ENCODE measurements around the gene IL36RN. TPM values are rescaled to one million over a fixed set of nuclear protein-coding genes. Genes with fewer than 3 reads are reported as not detected.

Gene IL36RN
- total RNA-seq, 6 experiments from 2014 or later = not detected

DNA sequence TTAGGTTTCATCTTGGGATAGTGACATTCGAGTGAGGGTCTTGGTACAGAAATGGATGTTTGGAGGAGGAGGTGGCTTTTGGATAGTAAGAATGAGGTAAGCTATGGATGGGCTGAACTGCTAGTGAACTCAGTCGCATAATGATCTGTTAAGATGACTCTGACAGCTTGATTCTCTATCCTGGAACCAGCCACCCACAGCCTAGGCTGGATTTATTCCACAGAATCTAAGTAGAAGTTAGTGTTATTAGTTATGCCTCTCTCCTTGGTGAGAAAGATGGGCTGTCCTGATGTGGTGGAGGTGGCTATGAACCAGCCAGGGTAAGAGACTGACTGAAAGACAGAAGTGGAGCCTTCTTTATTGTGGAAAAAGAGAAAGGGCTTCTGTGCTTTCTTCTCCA, 31.3 kb upstream of the IL36RN start:
- Histone ChIP-seq H3K27ac (no peak overlapping the region), H3K36me3 (no peaks in the 10 kb centered on the region), H3K9me3 (no peaks in the 10 kb centered on the region), H3K27me3 (no peaks in the 10 kb centered on the region), H3K4me3 (no peak overlapping the region), H3K4me1 (no peaks in the 10 kb centered on the region)
- DNase-seq = no peak
- 48% methylated on average over 2 of the region's 2 CpGs for WGBS (ENCODE audit: insufficient coverage, low coverage, low lambda C conversion rate, missing lambda C conversion rate)
- intact Hi-C loops (cut with DNase I) = no loop called here
- no peak for ATAC-seq
- no peak for TF ChIP-seq POLR2A (IDR thresholded peaks at IDR 0.05)
- TF ChIP-seq, protein P1, sequence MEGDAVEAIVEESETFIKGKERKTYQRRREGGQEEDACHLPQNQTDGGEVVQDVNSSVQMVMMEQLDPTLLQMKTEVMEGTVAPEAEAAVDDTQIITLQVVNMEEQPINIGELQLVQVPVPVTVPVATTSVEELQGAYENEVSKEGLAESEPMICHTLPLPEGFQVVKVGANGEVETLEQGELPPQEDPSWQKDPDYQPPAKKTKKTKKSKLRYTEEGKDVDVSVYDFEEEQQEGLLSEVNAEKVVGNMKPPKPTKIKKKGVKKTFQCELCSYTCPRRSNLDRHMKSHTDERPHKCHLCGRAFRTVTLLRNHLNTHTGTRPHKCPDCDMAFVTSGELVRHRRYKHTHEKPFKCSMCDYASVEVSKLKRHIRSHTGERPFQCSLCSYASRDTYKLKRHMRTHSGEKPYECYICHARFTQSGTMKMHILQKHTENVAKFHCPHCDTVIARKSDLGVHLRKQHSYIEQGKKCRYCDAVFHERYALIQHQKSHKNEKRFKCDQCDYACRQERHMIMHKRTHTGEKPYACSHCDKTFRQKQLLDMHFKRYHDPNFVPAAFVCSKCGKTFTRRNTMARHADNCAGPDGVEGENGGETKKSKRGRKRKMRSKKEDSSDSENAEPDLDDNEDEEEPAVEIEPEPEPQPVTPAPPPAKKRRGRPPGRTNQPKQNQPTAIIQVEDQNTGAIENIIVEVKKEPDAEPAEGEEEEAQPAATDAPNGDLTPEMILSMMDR (IDR thresholded peaks at IDR 0.05) = no peak

GRCh38 chr2:113028112-113028511, 30.9 kb upstream of the IL36RN start:
- ATAC-seq = no peak
- no peak overlapping the region for H3K27ac ChIP-seq
- H3K27me3 ChIP-seq = no peaks in the 10 kb centered on the region
- no peaks in the 10 kb centered on the region for H3K9me3 ChIP-seq
- 0% methylated on average over 1 of the region's 1 CpG for WGBS (ENCODE audit: insufficient coverage, low coverage, low lambda C conversion rate, missing lambda C conversion rate)
- intact Hi-C loops (cut with DNase I) = no loop called here
- no peaks in the 10 kb centered on the region for H3K36me3 ChIP-seq
- H3K4me1 ChIP-seq = no peaks in the 10 kb centered on the region
- TF ChIP-seq, protein P1 (IDR thresholded peaks at IDR 0.05) = no peak
- no peak for TF ChIP-seq POLR2A (IDR thresholded peaks at IDR 0.05)
- no peak overlapping the region for H3K4me3 ChIP-seq
- no peak for DNase-seq

DNA sequence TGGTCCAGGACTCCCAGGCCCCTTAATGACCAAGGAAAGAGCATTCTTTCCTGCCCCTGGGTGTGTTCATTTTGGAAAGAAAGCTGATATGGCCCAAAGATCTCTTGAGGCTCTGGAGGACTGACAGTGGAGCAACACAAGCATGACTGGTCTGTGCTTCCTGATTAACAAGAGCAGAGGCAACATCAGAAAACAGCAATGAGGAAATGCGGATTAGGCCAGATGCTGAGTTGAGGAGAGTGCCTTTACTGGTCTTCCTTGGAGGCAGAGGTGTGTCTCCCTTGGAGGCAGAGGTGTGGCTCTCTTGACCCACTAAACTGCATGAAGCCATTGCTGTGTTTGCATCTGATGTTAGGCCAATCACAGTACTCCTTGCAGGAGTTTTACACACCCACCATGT, 26.3 kb upstream of the IL36RN start:
- WGBS (ENCODE audit: insufficient coverage, low coverage, low lambda C conversion rate, missing lambda C conversion rate) = no CpG with 5 or more reads among the region's 1 CpG
- H3K27me3 ChIP-seq = no peaks in the 10 kb centered on the region
- H3K9me3 ChIP-seq = no peaks in the 10 kb centered on the region
- ATAC-seq (no peak), DNase-seq (no peak)
- H3K27ac ChIP-seq = no peak overlapping the region
- intact Hi-C loops (cut with DNase I) = no loop called here
- H3K4me3 ChIP-seq = no peak overlapping the region
- H3K36me3 ChIP-seq = no peaks in the 10 kb centered on the region
- no peaks in the 10 kb centered on the region for H3K4me1 ChIP-seq
- TF ChIP-seq, protein P1 (IDR thresholded peaks at IDR 0.05) = no peak
- TF ChIP-seq POLR2A (IDR thresholded peaks at IDR 0.05) = no peak

DNA sequence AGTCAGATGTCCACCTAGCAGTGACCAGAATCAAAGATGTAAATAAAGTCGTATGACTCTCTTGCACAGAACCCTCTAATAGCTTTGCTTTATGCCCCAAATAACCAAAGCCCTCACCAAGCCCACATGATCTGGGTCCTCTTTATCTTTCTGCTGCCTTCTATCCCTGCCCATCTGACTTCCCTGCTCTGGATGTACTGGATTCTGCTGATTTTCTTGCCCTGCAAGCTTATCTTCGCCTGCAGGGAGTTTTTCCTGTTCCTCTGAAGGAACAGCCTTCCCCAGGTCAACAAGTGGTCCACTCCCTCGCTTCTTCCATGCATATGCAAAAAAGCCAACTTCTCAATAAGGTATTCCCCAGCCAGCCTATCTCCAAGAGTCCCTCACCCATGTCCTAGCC, 25.0 kb upstream of the IL36RN start:
- DNase-seq = no peak
- H3K9me3 ChIP-seq = no peaks in the 10 kb centered on the region
- no peak for ATAC-seq
- H3K27me3 ChIP-seq = no peaks in the 10 kb centered on the region
- intact Hi-C loops (cut with DNase I) = no loop called here
- H3K36me3 ChIP-seq = no peaks in the 10 kb centered on the region
- 68% methylated on average over 3 of the region's 3 CpGs for WGBS (ENCODE audit: insufficient coverage, low coverage, low lambda C conversion rate, missing lambda C conversion rate)
- H3K27ac ChIP-seq = no peak overlapping the region
- H3K4me3 ChIP-seq = no peak overlapping the region
- peaks cover 0 to 2% (median 0%) of the 10 kb centered on the region in 4 donors for H3K4me1 ChIP-seq
- TF ChIP-seq, protein P1 (IDR thresholded peaks at IDR 0.05) = no peak
- TF ChIP-seq POLR2A (IDR thresholded peaks at IDR 0.05) = no peak

- no peak for DNase-seq
- no peaks in the 10 kb centered on the region for H3K36me3 ChIP-seq
- 100% methylated on average over 4 of the region's 9 CpGs for WGBS (ENCODE audit: insufficient coverage, low coverage, low lambda C conversion rate, missing lambda C conversion rate)
- H3K4me3 ChIP-seq = no peak overlapping the region
- no peak for ATAC-seq
- no peaks in the 10 kb centered on the region for H3K9me3 ChIP-seq
- no peaks in the 10 kb centered on the region for H3K27me3 ChIP-seq
- TF ChIP-seq, protein P1 (IDR thresholded peaks at IDR 0.05) = no peak
- no peak for TF ChIP-seq POLR2A (IDR thresholded peaks at IDR 0.05)
- no peak overlapping the region for H3K27ac ChIP-seq
- intact Hi-C loops (cut with DNase I) = no loop called here
- peaks cover 0 to 17% (median 6%) of the 10 kb centered on the region in 4 donors for H3K4me1 ChIP-seq
These were observed 22.2 kb upstream of the IL36RN start for GRCh38 chr2:113036763-113037162.

Measured in right lobe of liver (tissue), 6 donors.